ENCODE measurements around the gene TTC3.

TTC3 gene

GRCh38 chr21:37227071-37228002, 154.3 kb downstream of the TTC3 start:
- no peak for DNase-seq

- no peak for DNase-seq
Observed at GRCh38 chr21:37228003-37228400, 154.9 kb downstream of the TTC3 start.

- DNase-seq = no peak
Observed at GRCh38 chr21:37230632-37231248, 157.7 kb downstream of the TTC3 start.

DNA sequence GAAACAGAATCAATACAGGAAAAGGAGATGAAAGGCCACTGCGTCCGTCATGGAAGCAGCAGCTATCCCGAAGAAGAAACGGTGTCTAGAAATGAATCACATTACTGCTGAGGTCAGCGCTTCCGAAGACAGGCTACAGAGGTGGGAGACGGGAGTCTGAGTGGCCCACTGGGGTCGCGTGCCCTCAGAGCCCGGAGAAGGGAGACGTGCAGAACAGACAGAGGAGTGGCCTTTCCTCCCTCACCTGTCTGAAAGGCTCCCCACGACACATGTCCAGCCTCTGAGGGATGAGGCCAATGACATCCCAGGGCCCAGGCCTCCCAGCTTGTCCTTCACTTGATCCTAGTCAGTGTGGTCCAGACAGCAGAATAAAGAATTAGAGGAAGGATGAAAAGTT, 158.2 kb downstream of the TTC3 start:
- no peak for DNase-seq

DNA sequence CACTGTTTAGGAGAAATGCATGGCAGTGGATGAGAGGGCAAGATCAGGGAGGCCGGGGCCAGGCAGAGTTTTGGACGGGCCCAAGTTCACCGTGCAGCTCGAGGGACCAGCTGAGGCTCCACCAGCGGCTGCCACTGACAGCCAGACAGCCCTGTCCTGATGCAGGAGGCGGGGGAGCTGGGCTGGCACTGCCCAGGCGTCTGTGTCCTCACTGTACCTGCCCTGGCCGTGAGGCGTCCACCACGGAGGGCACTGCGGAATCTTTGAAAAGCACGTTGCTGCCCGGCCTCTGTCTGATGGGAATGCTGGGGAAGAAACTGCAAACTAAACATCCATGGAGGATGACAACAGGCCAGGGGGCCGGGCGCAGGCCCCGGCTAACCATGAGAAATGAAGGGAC, 158.6 kb downstream of the TTC3 start:
- no peak for DNase-seq

DNA sequence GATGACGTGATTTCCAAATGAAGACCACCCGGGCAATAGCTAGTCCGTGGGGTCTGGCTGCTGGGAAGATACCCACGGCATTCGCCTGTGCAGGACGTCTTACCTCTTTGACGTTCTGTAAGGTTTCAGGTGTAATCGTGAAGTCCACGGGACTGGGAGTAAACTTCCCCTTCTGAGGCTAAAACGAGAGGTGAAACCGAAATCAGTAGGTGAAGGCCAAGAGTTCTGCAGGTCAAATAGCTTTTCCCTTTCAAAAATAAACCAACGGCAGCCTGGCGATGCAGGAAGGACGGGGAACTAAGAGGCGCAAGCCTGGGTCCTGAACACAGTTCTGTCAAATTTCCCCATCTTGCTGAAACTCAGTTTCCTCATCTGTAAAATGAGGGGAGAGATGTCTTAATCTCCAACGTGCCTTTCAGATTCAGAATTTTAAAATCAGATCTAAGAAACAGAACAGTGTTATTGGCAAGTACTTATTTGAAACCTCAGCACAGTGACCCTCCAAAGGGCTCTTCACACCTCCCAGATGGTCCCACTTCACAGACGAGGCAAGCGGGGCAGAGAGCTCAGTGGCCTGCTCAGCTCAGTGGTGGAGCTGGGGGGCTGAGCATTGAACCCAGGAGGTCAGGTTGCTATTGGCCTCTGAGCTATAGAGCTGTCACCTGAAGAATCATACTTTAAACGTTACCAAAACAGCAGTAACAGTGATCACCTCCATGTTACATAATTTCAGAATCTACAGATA, 159.4 kb downstream of the TTC3 start:
- no peak for DNase-seq

GRCh38 chr21:37233551-37234146, 160.6 kb downstream of the TTC3 start:
- DNase-seq = peak; percentile 59

DNA sequence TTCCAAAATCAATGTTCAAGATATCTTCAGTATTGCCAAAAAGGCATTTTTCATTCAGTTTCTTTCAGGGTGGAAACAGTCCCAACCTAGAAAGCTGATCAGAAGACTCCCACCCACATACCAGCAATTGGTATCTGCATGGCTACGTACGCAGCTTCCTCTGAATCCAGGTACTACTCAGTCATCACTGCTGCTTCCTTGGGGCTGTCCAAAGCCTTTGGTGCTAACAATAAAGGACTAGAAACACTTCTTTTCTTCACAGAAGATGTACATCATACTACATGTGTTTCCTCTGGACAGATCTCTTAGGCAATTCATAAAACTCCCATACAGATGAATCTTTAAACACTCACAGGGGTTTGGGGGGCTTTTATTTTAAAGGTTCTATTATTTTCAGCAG, 164.3 kb downstream of the TTC3 start:
- DNase-seq = no peak

GRCh38 chr21:37237764-37238163, 164.7 kb downstream of the TTC3 start:
- no peak for DNase-seq

DNA sequence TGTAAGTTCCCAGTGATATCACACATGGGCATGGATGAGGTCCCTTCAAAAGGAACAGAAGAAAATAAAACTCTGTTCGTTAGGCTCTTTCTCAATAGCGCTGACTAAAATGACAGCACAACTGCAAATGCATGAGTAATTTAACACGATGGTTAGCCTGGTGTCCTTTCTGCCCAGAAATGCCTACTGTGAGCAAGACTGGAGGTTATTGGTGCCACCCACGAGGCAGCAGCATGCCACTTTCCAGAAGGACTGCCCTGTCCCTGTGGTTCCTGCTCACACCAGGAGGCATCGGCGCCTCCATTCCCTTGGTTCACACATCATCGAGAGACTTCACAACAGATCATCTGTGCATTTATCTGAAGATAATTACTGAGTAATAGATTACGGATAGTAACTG, 167.9 kb downstream of the TTC3 start:
- no peak for DNase-seq

DNA sequence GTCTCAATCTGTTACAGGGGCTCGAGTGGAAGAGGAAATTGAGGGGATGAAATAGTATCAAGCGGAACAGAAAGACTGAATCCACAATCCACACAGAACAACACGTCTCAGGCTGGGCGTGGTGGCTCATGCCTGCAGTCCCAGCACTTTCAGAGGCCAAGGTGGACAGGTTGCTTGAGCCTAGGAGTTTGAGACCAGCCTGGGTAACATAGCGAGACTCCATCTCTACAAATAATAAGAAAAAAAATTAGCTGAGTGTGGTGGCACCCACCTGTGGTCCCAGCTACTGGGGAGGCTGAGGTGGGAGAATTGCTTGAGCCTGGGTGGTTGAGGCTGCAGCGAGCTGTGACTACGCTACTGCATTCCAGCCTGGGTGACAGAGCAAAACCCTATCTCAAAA, 168.4 kb downstream of the TTC3 start:
- DNase-seq = no peak

DNA sequence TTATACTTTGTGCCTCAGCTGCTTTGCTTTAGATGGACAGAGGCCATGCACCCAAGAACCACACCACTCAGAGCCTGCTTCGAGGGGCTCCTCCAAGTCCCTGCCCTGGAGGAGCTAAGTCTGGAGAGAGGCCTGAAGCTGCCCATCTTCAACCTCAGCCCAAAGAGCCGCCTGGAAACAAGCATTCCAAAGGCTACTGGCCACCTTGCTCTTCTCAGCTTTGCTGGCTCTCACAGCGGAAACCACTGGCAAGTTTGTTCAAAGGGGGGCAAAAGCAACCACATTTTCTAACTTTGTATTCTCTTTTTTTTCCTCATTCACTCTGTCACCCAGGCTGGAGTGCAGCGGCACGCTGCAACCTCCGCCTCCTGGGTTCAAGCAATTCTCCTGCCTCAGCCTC, 170.9 kb downstream of the TTC3 start:
- DNase-seq = no peak

- no peak for DNase-seq
Observed at GRCh38 chr21:37244501-37245095, 171.5 kb downstream of the TTC3 start.

DNA sequence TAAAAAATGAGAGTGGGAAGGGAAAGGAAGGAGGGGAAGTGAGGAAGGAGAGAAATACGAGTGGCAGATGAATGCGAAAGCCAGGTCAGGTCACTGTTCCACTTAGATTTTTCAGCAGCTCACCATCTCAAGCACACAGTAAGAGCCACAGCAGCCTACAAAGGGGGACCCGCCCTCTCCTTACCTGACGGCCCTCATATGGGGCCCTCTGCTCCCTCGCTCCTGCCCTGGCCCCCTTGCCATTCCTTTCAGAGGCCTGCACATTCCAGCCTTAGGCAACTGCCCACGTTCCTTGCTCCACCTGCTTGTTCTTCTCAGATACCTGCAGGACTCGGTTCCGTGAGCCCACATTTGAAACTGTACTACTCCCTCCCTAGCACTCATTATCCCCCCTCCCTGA, 172.1 kb downstream of the TTC3 start:
- no peak for DNase-seq

DNA sequence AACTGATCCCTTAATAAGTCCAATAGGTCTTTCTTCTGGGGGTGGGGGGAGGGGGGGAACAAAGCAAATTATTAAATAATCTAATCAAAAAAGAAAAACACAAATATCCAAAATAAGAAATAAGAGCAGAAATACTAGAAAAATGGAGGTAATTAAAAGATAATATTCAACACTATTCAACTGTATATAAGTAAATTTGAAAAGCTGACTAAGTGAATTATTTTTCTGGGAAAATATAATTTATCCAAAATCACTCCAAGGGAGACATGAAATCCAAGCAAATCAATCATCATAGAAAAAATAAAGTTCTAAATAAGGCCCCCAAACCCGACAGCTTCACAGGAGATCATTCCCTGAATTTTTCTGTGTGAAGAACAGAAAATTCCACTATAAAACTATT, 175.2 kb downstream of the TTC3 start:
- no peak for DNase-seq

GRCh38 chr21:37249112-37249904, 176.3 kb downstream of the TTC3 start:
- DNase-seq = no peak

- DNase-seq = no peak
Observed at GRCh38 chr21:37251294-37251634, 178.2 kb downstream of the TTC3 start.
